HG02852 (cell line): ENCODE results near the gene PROCA1.
A peak's percentile ranks its signal among the peaks of the same experiment; 100 is the strongest.
"Not testable (repeated sequence)": the region's sequence is repeated elsewhere in the genome, so short reads cannot be mapped to it uniquely, and the experiment has no call there.

Source experiments
- ATAC-seq: cut with Tn5 transposase; IDR thresholded peaks from one replicate; pipeline ENCODE4 v1.9.1; 2021; ENCODE audit warnings: mild to moderate bottlenecking, moderate library complexity; ENCODE audit not compliant: unreplicated experiment

PROCA1 gene

GRCh38 chr17:28725660-28726225 is 14.1 kb upstream of the PROCA1 start:
- no peak for ATAC-seq

- ATAC-seq: no peak
Measured at GRCh38 chr17:28725166-28725659, 13.5 kb upstream of the PROCA1 start.

- no peak for ATAC-seq
Measured at GRCh38 chr17:28724500-28725165, 12.9 kb upstream of the PROCA1 start.

GRCh38 chr17:28723836-28724499 is 12.3 kb upstream of the PROCA1 start:
- ATAC-seq: not testable (repeated sequence)

- ATAC-seq: no peak
Measured at GRCh38 chr17:28723159-28723835, 11.6 kb upstream of the PROCA1 start.

- no peak for ATAC-seq
Measured at GRCh38 chr17:28722417-28723158, 10.9 kb upstream of the PROCA1 start.

- ATAC-seq: not testable (repeated sequence)
Measured at GRCh38 chr17:28720997-28721329, 9.3 kb upstream of the PROCA1 start.

GRCh38 chr17:28720247-28720996 is 8.7 kb upstream of the PROCA1 start:
- no peak for ATAC-seq

- ATAC-seq: no peak
Measured at GRCh38 chr17:28719021-28719433, 7.3 kb upstream of the PROCA1 start.

GRCh38 chr17:28718333-28719020 is 6.8 kb upstream of the PROCA1 start:
- no peak for ATAC-seq

- no peak for ATAC-seq
Measured at GRCh38 chr17:28717578-28718332, 6.1 kb upstream of the PROCA1 start, which contains the start of gene RAB34. TSS of gene RAB34 (minus strand) at chr17:28717868. CDS start at chr17:28717266, 602 bp downstream.

- no peak for ATAC-seq
Measured at GRCh38 chr17:28716740-28717577, 5.3 kb upstream of the PROCA1 start.

- no peak for ATAC-seq
Measured at GRCh38 chr17:28715217-28715616, 3.5 kb upstream of the PROCA1 start.

GRCh38 chr17:28714281-28714680 is 2.6 kb upstream of the PROCA1 start:
- ATAC-seq: no peak

- ATAC-seq: no peak
Measured at GRCh38 chr17:28712705-28713415, 1.2 kb upstream of the PROCA1 start.

- ATAC-seq: peak; percentile 24
Measured at GRCh38 chr17:28712032-28712704, 480 bp upstream of the PROCA1 start.
